ENCODE measurements around the gene COBL. TPM values are rescaled to one million over a fixed set of nuclear protein-coding genes. Genes with fewer than 3 reads are reported as not detected.

Gene COBL
- total and polyA plus RNA-seq, 2 of the 8 experiments (the other 6 are each of a cell fraction or from before 2014, with no cell fraction given) = 13.8 to 40.4 TPM

- Histone ChIP-seq H3K4ac (replicated peaks; ENCODE audit: insufficient read length, low read depth, low read length) (no peak overlapping the region), H3K23me2 (ENCODE audit: low read depth, low read length) (no peaks in the 10 kb centered on the region), H3K18ac (ENCODE audit: extremely low read depth, low read length) (no peak overlapping the region), H3K9ac (replicated peaks in 1 of 4; ENCODE audit: extremely low read depth in 1 of 4, low read depth in 3 of 4, low read length in 3 of 4) (no peak overlapping the region), H3K9me3 (ENCODE audit: insufficient read depth in 2 of 2, low read depth in 1 of 2, low read length in 1 of 2) (no peaks in the 10 kb centered on the region), H2BK15ac (ENCODE audit: low read length) (no peak overlapping the region), H3K4me2 (ENCODE audit: insufficient read depth in 1 of 2, low read depth in 2 of 2, low read length in 2 of 2) (no peak overlapping the region), H2BK120ac (replicated peaks; ENCODE audit: low read depth, low read length) (no peak overlapping the region), H3K79me2 (ENCODE audit: control insufficient read depth in 1 of 2, insufficient read depth in 2 of 2, low read length in 2 of 2) (peaks cover 0 to 32% of the 10 kb centered on the region in 2 experiments; a peak in 2 of 4 replicates), H4K91ac (replicated peaks; ENCODE audit: insufficient read length, low read length) (no peak overlapping the region), H4K5ac (ENCODE audit: insufficient read length, low read depth, low read length) (no peak overlapping the region), H3K4me1 (replicated peaks in 1 of 4; ENCODE audit: control insufficient read depth in 3 of 4, insufficient read depth in 4 of 4, low read length in 3 of 4) (peaks cover 5 to 16% (median 10%) of the 10 kb centered on the region in 4 experiments; a peak in 6 of 7 replicates), H3K56ac (replicated peaks; ENCODE audit: insufficient read length, low read depth, low read length) (no peak overlapping the region), H3K27ac (ENCODE audit: low read depth, low read length) (no peak overlapping the region), H3K23ac (ENCODE audit: insufficient read length) (no peak overlapping the region), H2BK20ac (ENCODE audit: low read length) (no peak overlapping the region), H4K20me1 (replicated peaks in 1 of 2; ENCODE audit: control insufficient read depth in 1 of 2, insufficient read depth in 2 of 2, low read length in 2 of 2) (peaks cover 2 to 14% of the 10 kb centered on the region in 2 experiments), H3K36me3 (ENCODE audit: control insufficient read depth in 2 of 4, insufficient read depth in 4 of 4, low read length in 3 of 4) (no peaks in the 10 kb centered on the region), H2AFZ (ENCODE audit: low read length) (no peak overlapping the region), H2AK5ac (ENCODE audit: low read depth, low read length) (no peak overlapping the region), H4K8ac (ENCODE audit: extremely low read depth, insufficient read depth, low read length) (no peak overlapping the region), H2BK5ac (ENCODE audit: low read depth, low read length) (no peak overlapping the region; the same call in 1 of the 2 replicates), H3K4me3 (ENCODE audit: extremely low read depth in 1 of 4, insufficient read depth in 2 of 4, low read depth in 3 of 4, low read length in 4 of 4) (no peak overlapping the region), H3K27me3 (replicated peaks in 1 of 4; ENCODE audit: control insufficient read depth in 3 of 4, extremely low read depth in 1 of 4, insufficient read depth in 3 of 4, low read length in 3 of 4) (no peaks in the 10 kb centered on the region; a peak in 1 of 7 replicates), H2BK12ac (ENCODE audit: low read depth, low read length) (no peak overlapping the region), H3K14ac (ENCODE audit: insufficient read length) (no peak overlapping the region), H3K79me1 (ENCODE audit: low read depth, low read length) (peaks cover 23% of the 10 kb centered on the region)
- DNase-seq (ENCODE audit: low read depth in 1 of 2, low spot score in 2 of 2) (no peak), FAIRE-seq (no peak)
- no peak for TF ChIP-seq CBX5 (IDR thresholded peaks at IDR 0.05; ENCODE audit: low read depth, low read length)
- TF ChIP-seq EZH2 (IDR thresholded peaks at IDR 0.05; ENCODE audit: low read depth, low read length, severe bottlenecking) = no peak
- TF ChIP-seq SIN3A (conservative IDR thresholded peaks at IDR 0.05 in 1 of 2, IDR thresholded peaks at IDR 0.05 in 1 of 2; ENCODE audit: low read depth in 1 of 2, low read length in 2 of 2) = no peak
- 85% methylated on average over 10 of the region's 10 CpGs; no CpG with 5 or more reads in 1 of the 2 experiments for WGBS, 2 experiments (ENCODE audit: extremely low coverage in 1 of 2, insufficient coverage in 1 of 2, insufficient read length in 1 of 2, insufficient replicate concordance in 2 of 2, low coverage in 1 of 2, low lambda C conversion rate in 2 of 2, missing lambda C conversion rate in 1 of 2)
- ChIA-PET POLR2A (ENCODE audit: partially characterized antibody) (no interaction called here), CTCF (ENCODE audit: partially characterized antibody) (interaction anchor here (0.6 to 9.2 kb wide), 20 partner anchors 9 to 253 kb away, joined by 3 to 176 read pairs (median 6); no protein-coding TSS in a partner anchor)
Measured at GRCh38 chr7:51226916-51227535, 89.6 kb downstream of the COBL start.
